AG04449 (cell line): ENCODE results near the gene SAMD14.

Source experiments
- CTCF ChIA-PET: fragments of 350-600 bp; formaldehyde crosslinking; extraction: SDS; loops from one replicate; lab custom pipeline; 2021; ENCODE audit warnings: antibody characterized with exemption; lab: Yijun Ruan, JAX
- POLR2A ChIA-PET: fragments of 400-600, 350-600 bp; formaldehyde crosslinking; extraction: SDS; loops from one replicate; lab custom pipeline; 2020; ENCODE audit warnings: antibody characterized with exemption, inconsistent platforms; lab: Yijun Ruan, JAX
- DNase-seq: peaks from one replicate; pipeline ENCODE4 v3.0.0-alpha.2; 2010; ENCODE audit warnings: low read depth, low spot score
- H3K4me3 ChIP-seq: 2 replicates; pipeline ENCODE4 v1.5.1; 2011; ENCODE audit warnings: low read depth, mild to moderate bottlenecking, control low read depth, low read length
- TF ChIP-seq, protein P1 (sequence below): IDR thresholded peaks from one replicate; pipeline ENCODE4 v1.5.1; 2011; ENCODE audit warnings: mild to moderate bottlenecking, moderate library complexity, low read length, control low read depth, inconsistent platforms; ENCODE audit not compliant: insufficient read depth; ENCODE audit errors: missing control alignments

The SAMD14 gene

DNA sequence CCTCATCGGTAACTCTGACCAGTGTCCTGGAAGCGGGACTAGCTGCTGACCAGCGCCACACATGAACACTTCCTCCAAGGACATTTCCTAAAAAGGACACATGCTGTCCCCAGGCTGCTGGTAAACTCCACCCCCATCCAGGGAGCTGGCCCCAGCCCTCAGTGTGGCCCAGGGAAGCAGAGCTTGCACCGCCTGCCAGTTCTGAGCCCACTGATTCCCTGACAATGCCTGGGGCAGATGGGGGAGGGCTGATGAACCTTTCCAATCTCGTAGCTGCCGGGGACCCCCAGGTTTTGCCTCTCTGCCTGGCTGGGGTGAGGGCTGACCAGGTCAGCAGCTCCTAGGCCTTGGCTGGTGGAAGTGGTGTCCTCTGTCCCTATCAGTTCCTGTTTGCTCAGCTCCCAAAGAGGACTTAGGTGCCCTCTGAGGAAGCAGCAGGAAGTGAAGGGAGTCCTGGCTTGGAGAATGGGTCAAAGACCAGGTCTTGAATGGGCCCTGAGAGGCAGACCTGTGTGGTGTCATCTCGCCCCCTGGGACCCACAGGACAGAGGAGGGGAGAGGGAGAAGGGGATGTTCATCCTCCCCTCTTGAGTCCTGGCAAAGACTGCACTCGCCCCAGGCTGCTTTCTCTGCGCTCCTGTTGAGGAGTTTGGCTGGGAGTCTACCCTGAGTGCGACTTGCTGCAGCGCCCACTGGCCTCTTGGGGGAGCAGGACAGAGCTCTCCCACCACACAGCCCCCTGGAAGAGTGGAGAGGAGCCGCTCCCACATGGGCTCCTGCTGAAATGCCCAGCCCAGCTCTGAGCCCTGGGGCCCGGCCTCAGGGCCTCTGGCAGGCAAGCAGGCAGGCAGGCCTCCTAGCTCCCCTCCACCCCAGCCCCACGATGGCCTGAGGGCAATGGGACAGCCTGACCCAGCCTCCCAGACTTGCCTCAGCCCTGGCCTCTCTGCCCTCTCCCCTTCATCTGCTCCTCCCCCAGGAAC, 18.0 kb downstream of the SAMD14 start:
- ChIA-PET CTCF (interaction anchor here (0.7 to 8.9 kb wide), 16 partner anchors 11 to 244 kb away, joined by 3 to 92 read pairs (median 5); partner anchors contain the start of genes PDK2 and PPP1R9B), POLR2A (no interaction called here)
- TF ChIP-seq, protein P1, sequence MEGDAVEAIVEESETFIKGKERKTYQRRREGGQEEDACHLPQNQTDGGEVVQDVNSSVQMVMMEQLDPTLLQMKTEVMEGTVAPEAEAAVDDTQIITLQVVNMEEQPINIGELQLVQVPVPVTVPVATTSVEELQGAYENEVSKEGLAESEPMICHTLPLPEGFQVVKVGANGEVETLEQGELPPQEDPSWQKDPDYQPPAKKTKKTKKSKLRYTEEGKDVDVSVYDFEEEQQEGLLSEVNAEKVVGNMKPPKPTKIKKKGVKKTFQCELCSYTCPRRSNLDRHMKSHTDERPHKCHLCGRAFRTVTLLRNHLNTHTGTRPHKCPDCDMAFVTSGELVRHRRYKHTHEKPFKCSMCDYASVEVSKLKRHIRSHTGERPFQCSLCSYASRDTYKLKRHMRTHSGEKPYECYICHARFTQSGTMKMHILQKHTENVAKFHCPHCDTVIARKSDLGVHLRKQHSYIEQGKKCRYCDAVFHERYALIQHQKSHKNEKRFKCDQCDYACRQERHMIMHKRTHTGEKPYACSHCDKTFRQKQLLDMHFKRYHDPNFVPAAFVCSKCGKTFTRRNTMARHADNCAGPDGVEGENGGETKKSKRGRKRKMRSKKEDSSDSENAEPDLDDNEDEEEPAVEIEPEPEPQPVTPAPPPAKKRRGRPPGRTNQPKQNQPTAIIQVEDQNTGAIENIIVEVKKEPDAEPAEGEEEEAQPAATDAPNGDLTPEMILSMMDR: no peak
- H3K4me3 ChIP-seq: no peak overlapping the region
- no peak for DNase-seq

- TF ChIP-seq, protein P1: no peak
- H3K4me3 ChIP-seq: no peak overlapping the region
- CTCF ChIA-PET: interaction anchor here (0.8 to 7.7 kb wide), 9 partner anchors 8 to 186 kb away, joined by 3 to 62 read pairs (median 4); partner anchors contain the start of gene PDK2
- DNase-seq: no peak
- POLR2A ChIA-PET: interaction anchor here (0.5 kb wide), 1 partner anchor 36 kb away, joined by 4 read pairs; no protein-coding TSS in a partner anchor
Measured at GRCh38 chr17:50110591-50111349, 19.2 kb downstream of the SAMD14 start.

DNA sequence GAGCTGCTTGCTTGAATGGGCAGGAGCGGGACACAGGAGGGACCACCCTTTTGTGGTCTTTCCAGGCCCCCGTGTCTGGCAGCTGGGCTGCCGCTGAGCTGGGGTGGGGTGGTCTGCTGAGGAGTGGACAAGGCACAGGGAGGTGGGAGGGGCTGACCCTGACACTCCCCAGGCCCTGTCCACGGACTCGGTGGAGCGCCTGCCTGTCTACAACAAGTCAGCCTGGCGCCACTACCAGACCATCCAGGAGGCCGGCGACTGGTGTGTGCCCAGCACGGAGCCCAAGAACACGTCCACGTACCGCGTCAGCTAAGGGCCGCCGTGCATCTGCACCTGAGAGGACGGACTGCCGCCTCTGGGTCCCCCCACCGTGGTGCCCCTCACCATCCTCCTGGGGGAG, 20.2 kb downstream of the SAMD14 start:
- H3K4me3 ChIP-seq: no peak overlapping the region
- POLR2A ChIA-PET: no interaction called here

DNA sequence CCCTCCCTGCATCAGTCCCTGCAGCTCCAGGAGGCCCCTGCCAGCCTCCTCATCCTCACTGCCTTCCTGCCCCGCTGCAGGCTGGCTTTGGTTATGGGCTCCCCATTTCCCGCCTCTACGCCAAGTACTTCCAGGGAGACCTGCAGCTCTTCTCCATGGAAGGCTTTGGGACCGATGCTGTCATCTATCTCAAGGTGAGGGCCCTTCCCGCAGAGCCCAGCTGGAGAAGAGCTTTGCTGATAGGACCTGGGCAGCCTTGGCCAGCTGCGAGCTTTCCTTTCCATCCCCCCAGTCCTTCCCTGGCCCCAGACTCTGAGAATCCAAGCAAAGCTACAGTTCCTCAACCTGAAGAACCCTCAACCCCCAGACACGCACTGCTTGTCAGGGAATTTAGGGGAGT, 20.8 kb downstream of the SAMD14 start:
- DNase-seq: no peak
- no peak overlapping the region for H3K4me3 ChIP-seq
- TF ChIP-seq, protein P1: no peak
- CTCF ChIA-PET: interaction anchor here (1.1 to 3.7 kb wide), 8 partner anchors 9 to 188 kb away, joined by 3 to 28 read pairs (median 6); partner anchors contain the start of gene PDK2
- POLR2A ChIA-PET: no interaction called here

More for the DNA sequence above, 20.2 kb downstream of the SAMD14 start:
- TF ChIP-seq, protein P1: no peak
- CTCF ChIA-PET: interaction anchor here (1.1 to 3.7 kb wide), 4 partner anchors 8 to 31 kb away, joined by 3 to 28 read pairs (median 6); no protein-coding TSS in a partner anchor
- DNase-seq: no peak

DNA sequence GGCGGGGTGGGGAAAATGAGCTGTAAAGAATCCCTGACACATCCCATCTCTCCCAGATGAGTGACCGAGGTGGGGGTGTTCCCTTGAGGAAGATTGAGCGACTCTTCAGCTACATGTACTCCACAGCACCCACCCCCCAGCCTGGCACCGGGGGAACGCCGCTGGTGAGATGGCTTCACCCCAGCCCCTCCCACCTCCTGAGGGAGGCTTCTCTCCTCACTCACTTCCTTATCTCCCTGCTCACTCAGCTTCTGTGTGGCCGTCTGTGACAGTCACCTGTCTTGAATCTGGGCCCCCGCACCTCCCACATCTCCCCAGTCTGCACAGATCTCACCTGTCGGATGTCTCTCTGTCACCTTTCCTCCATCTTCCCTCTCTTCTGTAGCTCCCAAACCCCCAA, 21.4 kb downstream of the SAMD14 start:
- DNase-seq: no peak
- POLR2A ChIA-PET: interaction anchor here (0.7 kb wide), 1 partner anchor 10 kb away, joined by 3 read pairs; no protein-coding TSS in a partner anchor
- H3K4me3 ChIP-seq: no peak overlapping the region
- CTCF ChIA-PET: interaction anchor here (0.8 to 3.7 kb wide), 8 partner anchors 9 to 189 kb away, joined by 3 to 28 read pairs (median 6); partner anchors contain the start of gene PDK2
- TF ChIP-seq, protein P1: no peak
